GM19372 (cell line): ENCODE data around the gene CLCN4.
A peak's percentile ranks its signal among the peaks of the same experiment; 100 is the strongest.

Experiments used
- ATAC-seq: cut with Tn5 transposase; IDR thresholded peaks from one replicate; pipeline ENCODE4 v1.9.1; 2021; ENCODE audit warnings: mild to moderate bottlenecking, low read depth, moderate library complexity; ENCODE audit not compliant: unreplicated experiment

The CLCN4 gene

DNA sequence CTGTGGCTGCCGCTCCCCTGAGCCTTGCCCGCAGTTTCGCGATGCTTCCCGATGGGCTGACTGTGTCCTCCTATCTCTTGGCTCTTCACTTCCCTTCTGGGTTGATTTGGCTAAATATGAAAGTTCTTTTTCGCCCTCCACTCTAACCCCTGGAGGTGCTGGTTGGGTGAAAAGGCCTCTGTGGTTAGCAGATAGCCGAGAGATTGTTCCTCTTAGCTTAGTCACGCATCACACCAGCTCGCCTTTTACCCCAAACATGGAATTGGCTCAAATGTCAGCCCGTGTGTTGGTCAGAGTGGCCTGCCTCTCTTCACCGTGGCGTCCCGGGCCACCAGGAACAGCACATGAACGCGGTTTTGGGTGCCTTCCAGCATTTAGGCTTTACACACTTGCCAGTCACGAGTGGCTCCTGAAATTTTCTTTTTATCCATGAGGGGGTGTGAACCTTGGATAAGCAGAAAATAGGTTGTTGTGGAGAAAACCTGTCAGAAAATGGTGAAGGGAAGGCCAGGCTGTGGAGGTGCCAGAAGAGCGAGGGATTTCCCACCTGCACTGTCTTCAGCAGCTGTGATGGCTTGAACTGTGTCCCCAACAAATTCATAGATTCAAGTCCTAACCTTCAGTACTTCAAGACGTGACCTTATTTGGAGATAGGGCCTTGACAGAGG lies 8.9 kb downstream of the CLCN4 start:
- no peak for ATAC-seq

DNA sequence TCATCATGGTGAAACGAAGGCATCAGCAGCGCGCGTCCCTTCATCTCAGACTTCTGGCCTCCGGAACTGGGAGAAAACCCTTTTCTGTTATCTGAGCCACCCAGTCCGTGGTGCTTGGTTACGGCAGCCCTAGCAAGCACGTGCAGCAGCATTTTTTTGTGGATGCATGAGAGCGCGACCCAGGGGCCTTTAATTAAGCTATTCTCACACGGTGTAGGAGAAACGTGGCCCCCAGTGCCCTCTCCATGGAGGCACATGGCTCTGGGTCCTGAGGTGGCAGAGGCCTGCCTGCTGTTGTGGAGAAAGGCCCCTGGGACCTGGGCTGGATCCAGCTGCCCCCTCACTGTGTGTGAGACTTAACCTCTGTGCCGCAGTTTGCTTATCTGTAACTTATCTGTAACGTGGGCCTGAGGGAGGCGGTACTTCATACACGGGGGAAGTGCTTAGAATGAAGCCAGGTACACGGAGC lies 9.5 kb downstream of the CLCN4 start:
- no peak for ATAC-seq

DNA sequence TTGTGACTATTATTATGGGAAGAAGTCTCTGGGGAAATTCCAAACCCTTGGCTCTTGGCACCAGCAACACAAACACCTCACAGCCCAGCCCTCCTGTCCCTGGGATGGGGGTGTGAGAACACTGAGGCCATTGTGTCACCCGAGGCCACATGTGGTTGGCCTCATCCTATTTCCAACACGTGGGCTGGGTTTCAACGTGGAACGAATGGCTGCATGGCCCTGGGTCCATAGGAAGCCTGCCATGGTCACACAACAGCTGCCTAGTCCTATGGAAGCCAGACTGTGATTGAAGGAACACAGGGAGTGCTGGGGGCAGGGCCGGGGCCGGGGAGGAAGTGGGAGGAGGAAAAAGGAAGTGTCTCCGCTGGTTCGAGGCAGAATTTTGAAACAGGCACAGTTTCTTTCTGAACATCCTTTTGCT lies 10.0 kb downstream of the CLCN4 start:
- ATAC-seq: no peak

DNA sequence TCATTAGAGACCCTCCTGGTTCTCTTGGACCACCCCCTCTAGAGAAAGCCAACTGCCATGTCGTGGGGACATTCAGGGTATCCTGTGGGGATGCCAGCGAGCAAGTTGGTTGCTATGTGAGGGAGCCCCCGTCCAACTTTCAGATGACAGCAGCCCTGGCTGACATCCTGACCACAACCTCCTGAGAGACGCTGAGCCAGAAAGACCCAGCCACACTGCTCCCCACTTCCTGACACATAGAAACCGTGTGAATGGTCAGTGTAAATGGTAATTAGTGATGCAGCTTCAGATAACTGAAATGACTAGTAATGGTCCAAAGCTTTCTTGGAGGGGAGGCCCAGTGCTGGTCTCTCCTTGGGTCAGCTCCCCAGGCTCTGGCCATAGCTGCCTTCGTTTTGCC lies 10.8 kb downstream of the CLCN4 start:
- peak; percentile 70 for ATAC-seq

DNA sequence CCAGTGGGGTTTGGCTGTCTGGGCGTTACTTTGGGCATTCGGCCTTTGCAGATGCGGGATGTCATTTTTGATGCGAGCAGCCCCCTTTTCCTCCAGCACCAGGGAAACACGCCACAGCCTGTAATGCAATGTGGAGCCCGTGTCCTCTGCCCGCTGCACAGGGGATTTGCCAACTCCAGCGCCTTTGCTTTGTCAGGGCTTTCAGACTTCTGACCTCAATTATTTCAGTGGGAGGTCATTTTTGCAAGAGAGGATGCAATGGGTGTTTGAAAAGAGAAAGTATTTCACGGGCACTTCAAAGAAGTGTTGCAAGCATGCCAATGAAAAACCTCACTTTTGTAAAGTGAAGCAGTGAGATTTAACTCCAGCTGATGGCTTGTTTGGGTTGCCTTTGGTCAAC lies 11.5 kb downstream of the CLCN4 start:
- ATAC-seq: no peak

DNA sequence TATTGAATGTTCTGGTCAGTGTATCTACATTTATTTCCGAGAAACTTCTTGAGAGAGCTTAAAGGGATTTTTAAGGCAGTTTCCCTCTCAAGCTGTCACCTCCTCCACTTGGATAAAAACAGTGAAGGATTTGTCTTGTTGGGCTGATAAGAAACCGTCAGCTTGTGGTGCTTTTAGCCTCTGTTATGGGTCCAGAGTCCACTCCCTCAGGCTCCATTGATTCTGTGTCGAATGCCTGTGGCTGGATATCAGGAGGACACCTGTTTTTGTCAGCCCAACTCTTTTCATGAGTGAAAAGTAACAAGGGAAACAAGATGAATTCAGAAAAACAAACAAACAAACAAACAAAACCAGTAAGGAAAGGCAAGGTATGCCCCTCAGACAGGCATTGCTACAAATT lies 12.4 kb downstream of the CLCN4 start:
- no peak for ATAC-seq

DNA sequence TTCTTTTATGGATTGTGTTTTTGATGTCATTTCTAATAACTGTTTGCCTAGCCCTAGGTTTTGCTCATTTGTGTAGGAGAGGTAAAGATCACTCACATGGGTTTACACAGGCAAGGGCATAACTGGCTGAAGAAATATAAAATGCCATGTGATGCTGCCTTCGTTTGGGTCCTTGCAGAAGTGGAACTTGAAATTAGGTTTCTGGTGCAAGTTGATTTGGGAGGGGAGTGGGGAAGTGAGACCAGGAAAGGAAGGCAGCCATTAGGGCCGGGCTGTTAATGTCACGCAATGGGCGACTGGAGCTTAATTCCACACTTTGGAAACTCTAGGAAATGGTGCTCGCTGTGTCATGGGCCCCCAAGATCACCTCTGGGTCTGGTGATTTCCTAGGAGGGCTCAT lies 14.5 kb downstream of the CLCN4 start:
- no peak for ATAC-seq

DNA sequence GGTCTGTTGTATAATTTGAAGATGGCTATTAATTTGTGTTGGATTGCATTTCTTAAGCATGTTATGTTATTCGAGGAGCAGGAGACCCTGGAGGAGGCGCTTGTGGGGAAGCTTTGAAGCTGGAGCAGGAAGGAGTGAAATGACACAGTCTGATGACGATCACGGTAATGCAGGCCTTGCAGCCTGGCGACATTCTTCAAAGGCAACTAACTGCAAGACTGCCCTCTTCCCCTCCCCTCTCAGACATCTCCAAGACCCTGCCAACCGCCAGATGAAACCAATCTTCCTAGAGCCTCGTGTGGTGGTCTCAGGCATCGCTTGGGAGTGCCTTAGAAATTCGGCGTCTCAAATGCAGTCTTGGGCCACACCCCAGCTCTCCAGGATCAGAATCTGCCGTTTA lies 16.1 kb downstream of the CLCN4 start:
- no peak for ATAC-seq

DNA sequence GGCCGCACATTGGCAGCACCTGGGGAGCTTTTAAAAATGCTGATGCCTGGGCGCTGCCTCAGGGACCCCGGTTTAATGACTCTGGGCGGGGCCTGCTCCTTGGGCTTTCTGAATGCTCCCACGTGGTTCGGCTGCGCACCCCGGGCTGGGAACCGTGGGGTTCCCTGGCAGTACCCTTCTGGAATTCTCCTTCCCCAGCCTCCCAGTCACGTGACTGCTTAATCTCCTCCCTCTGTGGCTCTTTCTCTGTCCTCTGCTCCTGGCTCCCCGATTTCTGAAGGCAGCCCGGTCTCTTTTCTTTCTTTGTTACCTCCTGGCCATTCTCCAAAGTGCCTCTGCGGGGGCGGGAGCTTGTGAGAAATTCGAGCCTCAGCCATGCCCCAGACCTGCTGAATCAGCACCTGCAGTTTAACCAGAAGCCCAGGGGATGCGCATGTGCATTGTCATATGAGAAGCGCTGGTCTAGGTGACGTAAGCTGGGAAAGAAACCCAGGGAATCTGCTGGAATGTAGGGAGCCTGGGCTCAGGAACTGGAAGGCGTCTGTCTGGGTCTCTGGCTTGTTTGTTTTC lies 16.6 kb downstream of the CLCN4 start:
- no peak for ATAC-seq

DNA sequence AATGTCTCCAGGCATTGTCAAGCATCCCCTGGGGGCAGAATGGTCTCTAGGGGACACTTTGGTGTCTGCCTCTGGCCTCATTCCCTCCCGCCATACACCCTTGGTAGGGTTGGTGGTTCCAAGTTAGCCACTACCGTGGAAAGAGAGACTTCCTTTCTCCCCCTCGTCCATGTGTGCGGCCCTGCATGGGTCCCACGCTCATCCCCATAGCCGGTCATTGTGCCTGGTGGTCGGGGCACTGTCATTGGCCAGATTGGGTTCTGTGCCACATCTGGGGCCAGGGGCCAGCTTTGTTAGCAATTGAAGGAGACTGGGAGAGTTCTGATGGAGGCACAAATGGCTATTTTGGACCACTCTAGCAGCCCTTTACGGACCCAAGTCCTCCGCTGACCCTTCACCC lies 17.3 kb downstream of the CLCN4 start:
- ATAC-seq: no peak

DNA sequence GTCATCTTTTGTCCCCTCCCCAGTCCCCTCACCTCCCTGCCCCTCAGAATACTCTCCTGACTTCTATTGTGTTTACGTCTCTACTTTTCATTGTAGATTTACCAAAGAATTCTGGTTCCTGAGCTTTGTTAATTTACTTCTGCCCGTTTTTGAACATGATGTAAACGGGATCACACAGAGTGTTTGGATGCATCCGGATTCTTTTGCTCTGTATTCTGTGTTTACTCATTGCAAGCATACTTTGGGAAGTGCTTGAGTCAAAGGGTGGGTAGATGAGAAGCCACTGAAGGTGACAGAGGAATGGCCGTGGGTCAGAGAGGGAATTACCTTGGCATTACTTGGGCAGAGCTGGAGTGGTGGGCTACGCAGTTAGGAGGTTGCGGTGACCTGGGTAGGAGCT lies 18.0 kb downstream of the CLCN4 start:
- ATAC-seq: no peak

DNA sequence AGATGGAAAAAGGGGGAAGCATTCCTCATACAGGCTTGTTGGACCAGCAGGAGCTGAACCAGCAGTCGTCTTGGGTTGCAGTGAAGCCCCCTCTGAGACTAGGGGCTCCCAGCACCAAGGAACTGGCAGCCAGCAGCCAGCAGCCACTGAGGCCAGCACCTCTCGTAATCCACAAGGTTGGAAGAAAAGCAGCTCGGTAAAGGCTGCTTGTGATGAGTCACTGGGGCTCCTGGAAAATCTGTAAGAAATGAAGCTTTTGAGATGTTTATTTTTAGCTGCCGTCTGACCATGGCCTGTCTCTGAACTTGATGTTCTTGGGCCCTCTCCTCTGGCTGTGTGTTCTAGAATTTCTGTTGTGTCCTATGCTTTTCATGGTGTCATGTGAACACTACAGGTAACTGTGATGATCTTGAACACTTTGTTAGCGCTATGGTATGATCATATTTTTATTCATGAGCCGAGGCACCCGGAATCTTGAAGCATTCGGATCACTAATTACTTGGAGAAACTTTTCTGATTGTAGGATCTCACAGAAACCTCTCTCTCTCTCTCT lies 18.6 kb downstream of the CLCN4 start:
- no peak for ATAC-seq

DNA sequence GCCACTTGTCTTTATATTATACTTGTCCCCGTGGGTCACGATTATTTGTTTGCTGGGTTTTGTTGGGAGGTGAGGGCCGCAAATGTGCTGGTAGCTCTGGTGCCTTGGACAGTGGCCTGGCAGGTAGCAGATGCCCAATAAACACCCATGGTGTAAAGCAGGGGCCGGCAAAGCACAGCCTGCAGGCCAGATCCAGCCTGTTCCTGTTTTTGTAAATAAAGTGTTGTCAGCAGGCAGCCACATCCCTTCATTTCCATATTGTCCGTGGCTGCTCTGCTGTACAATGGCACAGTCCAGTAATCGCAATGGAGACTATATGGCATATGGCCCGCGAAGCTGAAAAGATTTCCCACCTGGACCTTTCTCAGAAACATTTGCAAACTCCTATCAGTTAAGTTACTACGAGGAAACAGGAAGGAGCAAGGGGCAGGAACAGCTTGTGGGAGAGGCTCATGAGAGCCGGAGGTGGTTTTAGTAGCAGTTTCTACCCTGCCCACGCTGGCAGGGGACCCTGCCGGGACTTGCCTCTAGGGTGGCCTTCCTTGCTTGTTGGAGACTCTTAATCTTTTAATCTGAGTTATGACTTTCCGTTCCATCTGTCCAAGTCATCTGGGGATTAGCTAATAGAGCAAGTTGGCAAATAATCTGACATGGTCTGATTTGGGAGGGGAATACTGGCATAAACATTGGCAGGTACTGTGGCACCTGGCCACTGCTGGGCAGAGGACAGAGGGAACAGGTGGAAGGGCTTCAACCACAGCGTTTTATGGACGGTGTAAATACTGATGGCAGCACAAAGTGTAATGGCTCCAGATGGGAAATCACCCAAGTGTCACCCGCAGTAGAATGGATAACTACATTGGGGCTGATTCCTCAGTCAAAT lies 19.6 kb downstream of the CLCN4 start:
- ATAC-seq: no peak

DNA sequence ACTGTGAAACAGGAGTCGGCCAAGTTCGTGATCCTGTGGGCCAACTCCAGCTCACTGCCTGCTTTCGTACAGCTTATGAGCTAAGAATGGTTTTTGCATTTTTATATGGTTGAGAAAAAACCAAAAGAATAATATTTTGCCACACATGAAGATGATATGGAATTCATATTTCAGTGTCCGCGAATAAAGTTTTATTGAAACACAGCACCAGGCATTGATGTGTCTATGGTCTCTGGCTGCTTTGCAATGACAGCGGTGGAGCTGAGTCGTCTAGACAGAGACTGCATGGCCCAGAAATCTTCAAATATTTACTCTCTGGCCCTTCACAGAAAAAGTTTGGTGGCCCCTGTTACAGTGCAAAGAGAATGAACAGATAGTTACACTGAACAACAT lies 20.2 kb downstream of the CLCN4 start:
- ATAC-seq: no peak

DNA sequence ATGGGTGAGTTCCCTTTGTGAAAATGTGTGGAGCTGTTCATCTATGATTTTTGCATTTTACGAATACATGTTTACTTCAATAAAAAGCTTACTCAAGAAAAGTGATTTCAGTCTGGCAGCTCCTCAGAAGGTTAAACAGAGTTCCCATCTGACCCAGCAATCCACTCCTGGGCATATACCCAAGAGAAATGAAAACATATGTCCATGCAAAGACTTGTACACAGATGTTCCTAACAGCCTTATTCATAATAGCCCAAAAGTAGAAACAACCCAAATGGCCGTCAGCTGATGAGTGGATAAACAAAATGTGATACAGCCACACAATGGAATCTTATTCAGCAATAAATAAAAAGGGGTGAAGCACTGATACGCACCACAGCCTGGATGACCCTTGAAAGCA lies 20.8 kb downstream of the CLCN4 start:
- no peak for ATAC-seq

DNA sequence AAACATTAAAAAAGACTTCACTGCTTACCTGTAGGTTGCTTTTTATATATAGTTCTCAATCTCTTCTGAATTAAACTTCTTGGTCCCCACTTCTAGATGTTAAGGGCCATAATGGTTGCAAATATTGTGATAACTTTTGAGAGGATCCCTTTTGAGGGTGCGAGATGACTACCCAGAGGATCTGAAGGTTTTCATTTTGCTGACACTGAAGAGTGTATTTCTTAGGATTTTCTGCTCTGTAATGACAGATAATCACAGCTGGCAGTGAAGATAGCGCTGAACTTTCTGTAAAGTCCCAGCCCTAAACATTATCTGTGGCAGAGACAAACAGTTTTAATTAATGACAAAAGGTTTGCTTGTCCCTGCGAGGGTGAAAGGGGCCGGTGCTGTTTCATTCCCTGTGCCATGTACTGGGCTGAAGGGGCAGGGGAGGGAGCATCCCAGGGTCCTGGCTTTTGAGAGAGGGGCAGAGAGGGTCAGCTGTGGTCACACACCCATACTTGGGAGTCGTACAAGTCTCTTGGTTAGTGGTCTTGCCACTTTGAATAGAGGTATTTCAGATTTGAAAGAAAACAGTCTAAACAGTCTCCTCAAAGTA lies 22.2 kb downstream of the CLCN4 start:
- ATAC-seq: no peak

DNA sequence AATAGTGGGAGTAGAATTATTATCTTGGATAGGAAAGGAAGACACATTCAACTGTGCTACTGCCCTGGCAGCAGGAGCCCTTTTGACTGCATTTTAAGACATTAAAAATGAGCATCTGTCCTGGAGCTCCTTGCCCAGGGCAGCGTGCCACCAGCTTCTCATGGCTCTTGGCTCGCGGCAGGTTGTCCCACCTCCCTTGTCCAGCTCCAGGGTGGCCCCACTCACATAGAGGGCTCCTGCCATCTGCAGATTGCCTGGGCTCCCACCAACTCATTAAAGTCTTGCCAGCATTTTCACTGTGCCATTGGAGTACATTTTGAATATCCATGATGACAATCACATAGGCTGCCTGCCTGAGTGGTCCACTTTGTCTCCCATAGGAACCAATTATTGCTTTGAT lies 27.0 kb downstream of the CLCN4 start:
- no peak for ATAC-seq

DNA sequence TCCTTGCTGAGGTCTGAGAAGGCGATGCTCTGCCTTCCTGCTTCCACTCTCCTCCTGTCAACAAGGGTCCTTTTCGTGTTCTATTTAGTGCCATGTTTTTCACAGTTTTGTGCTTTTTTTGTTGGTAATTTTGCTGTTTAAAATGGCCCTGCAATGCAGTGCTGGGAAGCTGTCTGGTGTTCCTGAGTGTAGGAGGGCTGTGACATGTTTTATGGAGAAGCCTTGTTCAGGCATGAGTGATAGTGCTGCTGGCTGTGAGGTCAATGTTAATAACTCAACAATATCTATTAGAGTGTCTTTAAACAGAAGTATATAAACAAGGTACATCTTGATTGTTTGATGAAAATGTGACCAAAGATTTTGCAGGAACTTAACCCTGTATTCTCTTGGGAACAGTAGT lies 27.6 kb downstream of the CLCN4 start:
- ATAC-seq: no peak

DNA sequence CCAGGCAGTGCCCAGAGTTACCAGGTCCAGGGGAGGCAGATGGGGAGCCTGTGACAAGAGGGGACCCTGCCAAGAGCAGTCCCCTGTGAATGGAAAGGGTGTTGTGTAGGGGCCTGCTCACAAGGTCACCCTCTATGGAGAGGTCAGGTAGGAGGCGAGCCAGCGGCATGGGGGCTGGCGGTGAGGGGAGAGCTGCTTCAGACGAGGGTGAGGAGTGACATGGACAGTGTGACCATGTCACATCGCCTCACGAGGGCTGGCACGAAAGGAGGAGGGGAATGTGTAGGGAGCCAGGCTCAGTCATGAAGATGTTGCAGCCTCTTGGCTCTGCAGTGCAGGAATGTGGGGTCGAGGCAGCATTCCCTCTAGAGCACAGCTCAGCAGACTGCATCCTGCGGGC lies 29.6 kb downstream of the CLCN4 start:
- ATAC-seq: no peak

DNA sequence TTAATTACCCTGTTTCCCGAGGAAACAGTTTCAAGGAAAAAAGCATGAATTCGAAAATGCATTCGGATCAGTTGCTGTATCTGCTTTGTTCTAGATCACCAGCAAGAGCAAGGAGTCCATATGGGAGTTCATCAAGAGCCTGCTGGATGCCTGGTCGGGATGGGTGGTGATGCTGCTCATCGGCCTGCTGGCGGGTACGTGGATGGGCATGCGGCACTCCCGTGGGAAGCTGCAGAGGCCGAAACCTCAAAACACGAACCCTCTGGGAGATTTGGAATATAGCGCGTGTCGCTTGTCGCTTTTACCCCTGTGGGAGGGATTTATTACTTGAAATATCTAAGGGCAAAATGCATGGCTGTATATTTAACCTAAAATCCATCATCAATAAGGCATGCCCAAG lies 30.6 kb downstream of the CLCN4 start:
- ATAC-seq: no peak
